GM23338 (cell line): ENCODE results near the gene HAS3. TPM values are rescaled to one million over a fixed set of nuclear protein-coding genes. Genes with fewer than 3 reads are reported as not detected.

Experiments used
- ATAC-seq: fragments of 200-7000 bp; cut with Tn5 transposase; 3 replicates; pipeline ENCODE4 v1.9.1; 2020
- DNase-seq: peaks from one replicate; pipeline ENCODE4 v3.0.0-alpha.2; 2015; ENCODE audit warnings: low spot score
- H2AFZ ChIP-seq: fragments of 200-600 bp; sonication (generic); 2 replicates; pipeline ENCODE4 v1.8.0; 2016; ENCODE audit warnings: antibody characterized with exemption, mild to moderate bottlenecking, moderate library complexity
- H3F3A ChIP-seq: fragments of 200-600 bp; sonication (generic); replicated peaks from 2 replicates; pipeline ENCODE4 v1.8.0; 2017; ENCODE audit warnings: antibody characterized with exemption, mixed run types, low read depth
- H3K27ac ChIP-seq: fragments of 200-600 bp; sonication (generic); 2 replicates; pipeline ENCODE4 v1.6.1; 2016; ENCODE audit warnings: low read depth
- H3K27me3 ChIP-seq: fragments of 200-600 bp; sonication (generic); 2 replicates; pipeline ENCODE4 v1.8.0; 2016; ENCODE audit warnings: mild to moderate bottlenecking, mixed run types, moderate library complexity; ENCODE audit not compliant: insufficient read depth
- H3K36me3 ChIP-seq: fragments of 200-600 bp; sonication (generic); 2 replicates; pipeline ENCODE4 v1.8.0; 2016; ENCODE audit warnings: mild to moderate bottlenecking; ENCODE audit not compliant: insufficient read depth
- H3K4me1 ChIP-seq: fragments of 200-600 bp; sonication (generic); 2 replicates; pipeline ENCODE4 v1.8.0; 2016; ENCODE audit warnings: mild to moderate bottlenecking, moderate library complexity; ENCODE audit not compliant: insufficient read depth
- H3K4me2 ChIP-seq: fragments of 200-600 bp; sonication (generic); 2 replicates; pipeline ENCODE4 v1.7.1; 2017; ENCODE audit warnings: mixed run types
- H3K4me3 ChIP-seq: fragments of 200-600 bp; sonication (generic); 2 replicates; pipeline ENCODE4 v1.6.1; 2016; ENCODE audit warnings: mixed run types
- H3K79me2 ChIP-seq: fragments of 200-600 bp; sonication (generic); replicated peaks from 2 replicates; pipeline ENCODE4 v1.8.0; 2017; ENCODE audit warnings: mild to moderate bottlenecking; ENCODE audit not compliant: insufficient read depth
- H3K9me2 ChIP-seq: fragments of 200-600 bp; sonication (generic); 2 replicates; pipeline ENCODE4 v1.8.0; 2017; ENCODE audit not compliant: insufficient read depth
- H4K20me1 ChIP-seq: fragments of 200-600 bp; sonication (generic); replicated peaks from 2 replicates; pipeline ENCODE4 v1.8.0; 2017; ENCODE audit warnings: mild to moderate bottlenecking; ENCODE audit not compliant: insufficient read depth
- H3K27ac Mint-ChIP-seq: 2 replicates; pipeline ENCODE4 v1.8.0; 2020; ENCODE audit warnings: inconsistent platforms, mild to moderate bottlenecking, moderate library complexity, mixed read lengths
- H3K27me3 Mint-ChIP-seq: 3 replicates; pipeline ENCODE4 v1.8.0; 2022; ENCODE audit warnings: low read depth, mild to moderate bottlenecking, moderate library complexity, mixed read lengths, inconsistent platforms; ENCODE audit not compliant: insufficient read depth, poor library complexity
- H3K36me3 Mint-ChIP-seq: 3 replicates; pipeline ENCODE4 v1.8.0; 2021; ENCODE audit warnings: low read depth, mild to moderate bottlenecking, inconsistent platforms, moderate library complexity, mixed read lengths
- H3K4me1 Mint-ChIP-seq: 3 replicates; pipeline ENCODE4 v1.8.0; 2020; ENCODE audit warnings: mild to moderate bottlenecking, inconsistent platforms, mixed read lengths
- H3K4me3 Mint-ChIP-seq: 3 replicates; pipeline ENCODE4 v1.8.0; 2021; ENCODE audit warnings: moderate library complexity, mild to moderate bottlenecking, inconsistent platforms, mixed read lengths
- H3K9me3 Mint-ChIP-seq: 3 replicates; pipeline ENCODE4 v1.8.0; 2020; ENCODE audit warnings: moderate library complexity, mild to moderate bottlenecking, inconsistent platforms, mixed read lengths
- CREB1 ChIP-seq: fragments of 250-450 bp; sonication (Bioruptor Pico); IDR thresholded peaks from 2 replicates; pipeline ENCODE4 v1.5.0; 2020; ENCODE audit warnings: low read depth, mild to moderate bottlenecking, moderate library complexity
- EZH2 ChIP-seq: fragments of 200-600 bp; sonication (generic); IDR thresholded peaks from one replicate; pipeline ENCODE4 v1.8.0; 2017; ENCODE audit warnings: antibody characterized with exemption, mild to moderate bottlenecking, low read depth; ENCODE audit not compliant: unreplicated experiment
- EZH2phosphoT487 ChIP-seq: fragments of 200-600 bp; sonication (generic); IDR thresholded peaks from one replicate; pipeline ENCODE4 v1.8.1; 2018; ENCODE audit warnings: antibody characterized with exemption; ENCODE audit not compliant: unreplicated experiment
- JUNB ChIP-seq: IDR thresholded peaks from one replicate; pipeline ENCODE4 v1.6.1; 2016; ENCODE audit warnings: antibody characterized with exemption; ENCODE audit not compliant: unreplicated experiment
- NANOG ChIP-seq: IDR thresholded peaks from 2 replicates; pipeline ENCODE4 v1.6.1; 2016; ENCODE audit warnings: antibody characterized with exemption, borderline replicate concordance
- POLR2AphosphoS5 ChIP-seq: IDR thresholded peaks from 2 replicates; pipeline ENCODE4 v1.6.1; 2016; ENCODE audit warnings: antibody characterized with exemption, low read depth
- STAT1 ChIP-seq: IDR thresholded peaks from one replicate; pipeline ENCODE4 v1.6.1; 2016; ENCODE audit warnings: antibody characterized with exemption; ENCODE audit not compliant: unreplicated experiment
- ZNF114 ChIP-seq: fragments of 250-450 bp; sonication (Bioruptor Pico); IDR thresholded peaks from 2 replicates; pipeline ENCODE4 v1.5.0; 2020; ENCODE audit warnings: mild to moderate bottlenecking, moderate library complexity
- ZNF331 ChIP-seq: fragments of 250-450 bp; sonication (Bioruptor Pico); IDR thresholded peaks from 2 replicates; pipeline ENCODE4 v1.5.0; 2020; ENCODE audit warnings: low read depth, mild to moderate bottlenecking, moderate library complexity
- polyA plus RNA-seq: library from polyadenylated mRNA; unstranded; fragments of >200 nt; fragmentation: Nextera tagmentation; extraction: Ambion mirVana; gene quantifications from 2 replicates; pipeline ENCODE4 v1.2.1, GENCODE V29; 2016
- total RNA-seq: library from RNA; depleted of rRNA; stranded (reverse); fragments of >200 nt; shearing (Covaris generic); gene quantifications from 2 replicates; pipeline ENCODE4 v1.2.3, GENCODE V29; 2014
- TF ChIP-seq, protein P1 (sequence below): IDR thresholded peaks from 2 replicates; pipeline ENCODE4 v1.6.1; 2016; ENCODE audit warnings: antibody characterized with exemption
- TF ChIP-seq, protein P2 (sequence below), 2 experiments: fragments of 200-600 bp in 1 of 2; sonication (generic) in 1 of 2; conservative IDR thresholded peaks; 2 replicates each; pipeline versions ENCODE4 v1.5.1 to v1.6.1; 2016 to 2017; ENCODE audit warnings: antibody characterized with exemption in 2 of 2, low read depth in 2 of 2, mild to moderate bottlenecking in 2 of 2, moderate library complexity in 1 of 2
- TF ChIP-seq, protein P3 (sequence below): fragments of 250-450 bp; sonication (Bioruptor Pico); IDR thresholded peaks from 2 replicates; pipeline ENCODE4 v1.5.0; 2020; ENCODE audit warnings: mild to moderate bottlenecking, moderate library complexity
- TF ChIP-seq, protein P4 (sequence below): IDR thresholded peaks from one replicate; pipeline ENCODE4 v1.6.1; 2018; ENCODE audit warnings: antibody characterized with exemption; ENCODE audit not compliant: unreplicated experiment

HAS3 gene
- total and polyA plus RNA-seq, 2 experiments from 2014 or later = 7.3 to 54.9 TPM

DNA sequence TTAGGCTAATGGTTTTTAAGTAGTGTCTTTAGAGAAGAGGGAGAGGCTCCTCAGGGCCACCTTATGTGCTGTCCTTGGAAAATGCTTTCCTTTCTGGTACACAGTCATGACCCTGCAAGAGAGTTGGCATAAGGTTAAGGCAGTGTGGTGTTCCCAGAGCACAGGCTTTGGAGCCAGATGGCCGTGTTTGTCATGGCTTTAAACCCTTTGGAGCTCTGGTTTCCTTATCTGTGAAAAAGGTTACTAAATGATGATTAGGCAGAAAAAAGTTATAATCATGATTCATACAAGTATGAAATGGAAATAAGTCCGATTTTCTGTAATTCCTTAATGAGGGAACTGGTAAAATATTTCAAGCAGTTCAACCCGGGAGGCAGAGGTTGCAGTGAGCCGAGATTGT is 40.2 kb downstream of the HAS3 start:
- Mint-ChIP-seq H3K27me3 (peaks cover under 1% of the 10 kb centered on the region), H3K9me3 (no peaks in the 10 kb centered on the region), H3K4me3 (no peak overlapping the region), H3K36me3 (peaks cover 76% of the 10 kb centered on the region), H3K4me1 (no peaks in the 10 kb centered on the region), H3K27ac (no peak overlapping the region)
- DNase-seq = no peak
- peaks cover 37% of the 10 kb centered on the region for H3F3A ChIP-seq
- H3K27ac ChIP-seq = peak overlapping the region; percentile 57; the same call in 1 of the 2 replicates
- no peaks in the 10 kb centered on the region for H3K9me2 ChIP-seq
- no peaks in the 10 kb centered on the region for H3K4me1 ChIP-seq
- H3K79me2 ChIP-seq = peaks cover 55% of the 10 kb centered on the region
- no peak overlapping the region for H3K4me2 ChIP-seq
- no peak for ATAC-seq
- TF ChIP-seq, protein P1, sequence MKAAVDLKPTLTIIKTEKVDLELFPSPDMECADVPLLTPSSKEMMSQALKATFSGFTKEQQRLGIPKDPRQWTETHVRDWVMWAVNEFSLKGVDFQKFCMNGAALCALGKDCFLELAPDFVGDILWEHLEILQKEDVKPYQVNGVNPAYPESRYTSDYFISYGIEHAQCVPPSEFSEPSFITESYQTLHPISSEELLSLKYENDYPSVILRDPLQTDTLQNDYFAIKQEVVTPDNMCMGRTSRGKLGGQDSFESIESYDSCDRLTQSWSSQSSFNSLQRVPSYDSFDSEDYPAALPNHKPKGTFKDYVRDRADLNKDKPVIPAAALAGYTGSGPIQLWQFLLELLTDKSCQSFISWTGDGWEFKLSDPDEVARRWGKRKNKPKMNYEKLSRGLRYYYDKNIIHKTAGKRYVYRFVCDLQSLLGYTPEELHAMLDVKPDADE = no peak
- TF ChIP-seq JUNB = no peak
- TF ChIP-seq, protein P2, sequence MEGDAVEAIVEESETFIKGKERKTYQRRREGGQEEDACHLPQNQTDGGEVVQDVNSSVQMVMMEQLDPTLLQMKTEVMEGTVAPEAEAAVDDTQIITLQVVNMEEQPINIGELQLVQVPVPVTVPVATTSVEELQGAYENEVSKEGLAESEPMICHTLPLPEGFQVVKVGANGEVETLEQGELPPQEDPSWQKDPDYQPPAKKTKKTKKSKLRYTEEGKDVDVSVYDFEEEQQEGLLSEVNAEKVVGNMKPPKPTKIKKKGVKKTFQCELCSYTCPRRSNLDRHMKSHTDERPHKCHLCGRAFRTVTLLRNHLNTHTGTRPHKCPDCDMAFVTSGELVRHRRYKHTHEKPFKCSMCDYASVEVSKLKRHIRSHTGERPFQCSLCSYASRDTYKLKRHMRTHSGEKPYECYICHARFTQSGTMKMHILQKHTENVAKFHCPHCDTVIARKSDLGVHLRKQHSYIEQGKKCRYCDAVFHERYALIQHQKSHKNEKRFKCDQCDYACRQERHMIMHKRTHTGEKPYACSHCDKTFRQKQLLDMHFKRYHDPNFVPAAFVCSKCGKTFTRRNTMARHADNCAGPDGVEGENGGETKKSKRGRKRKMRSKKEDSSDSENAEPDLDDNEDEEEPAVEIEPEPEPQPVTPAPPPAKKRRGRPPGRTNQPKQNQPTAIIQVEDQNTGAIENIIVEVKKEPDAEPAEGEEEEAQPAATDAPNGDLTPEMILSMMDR (conservative IDR thresholded peaks at IDR 0.05; ENCODE audit: low read depth in 2 of 2) = no peak
- no peak for TF ChIP-seq EZH2
- TF ChIP-seq CREB1 (CRISPR knock-in tag) = no peak
- TF ChIP-seq ZNF331 (CRISPR knock-in tag) = no peak
- TF ChIP-seq ZNF114 (CRISPR knock-in tag) = no peak
- no peak for TF ChIP-seq POLR2AphosphoS5
- TF ChIP-seq, protein P3, sequence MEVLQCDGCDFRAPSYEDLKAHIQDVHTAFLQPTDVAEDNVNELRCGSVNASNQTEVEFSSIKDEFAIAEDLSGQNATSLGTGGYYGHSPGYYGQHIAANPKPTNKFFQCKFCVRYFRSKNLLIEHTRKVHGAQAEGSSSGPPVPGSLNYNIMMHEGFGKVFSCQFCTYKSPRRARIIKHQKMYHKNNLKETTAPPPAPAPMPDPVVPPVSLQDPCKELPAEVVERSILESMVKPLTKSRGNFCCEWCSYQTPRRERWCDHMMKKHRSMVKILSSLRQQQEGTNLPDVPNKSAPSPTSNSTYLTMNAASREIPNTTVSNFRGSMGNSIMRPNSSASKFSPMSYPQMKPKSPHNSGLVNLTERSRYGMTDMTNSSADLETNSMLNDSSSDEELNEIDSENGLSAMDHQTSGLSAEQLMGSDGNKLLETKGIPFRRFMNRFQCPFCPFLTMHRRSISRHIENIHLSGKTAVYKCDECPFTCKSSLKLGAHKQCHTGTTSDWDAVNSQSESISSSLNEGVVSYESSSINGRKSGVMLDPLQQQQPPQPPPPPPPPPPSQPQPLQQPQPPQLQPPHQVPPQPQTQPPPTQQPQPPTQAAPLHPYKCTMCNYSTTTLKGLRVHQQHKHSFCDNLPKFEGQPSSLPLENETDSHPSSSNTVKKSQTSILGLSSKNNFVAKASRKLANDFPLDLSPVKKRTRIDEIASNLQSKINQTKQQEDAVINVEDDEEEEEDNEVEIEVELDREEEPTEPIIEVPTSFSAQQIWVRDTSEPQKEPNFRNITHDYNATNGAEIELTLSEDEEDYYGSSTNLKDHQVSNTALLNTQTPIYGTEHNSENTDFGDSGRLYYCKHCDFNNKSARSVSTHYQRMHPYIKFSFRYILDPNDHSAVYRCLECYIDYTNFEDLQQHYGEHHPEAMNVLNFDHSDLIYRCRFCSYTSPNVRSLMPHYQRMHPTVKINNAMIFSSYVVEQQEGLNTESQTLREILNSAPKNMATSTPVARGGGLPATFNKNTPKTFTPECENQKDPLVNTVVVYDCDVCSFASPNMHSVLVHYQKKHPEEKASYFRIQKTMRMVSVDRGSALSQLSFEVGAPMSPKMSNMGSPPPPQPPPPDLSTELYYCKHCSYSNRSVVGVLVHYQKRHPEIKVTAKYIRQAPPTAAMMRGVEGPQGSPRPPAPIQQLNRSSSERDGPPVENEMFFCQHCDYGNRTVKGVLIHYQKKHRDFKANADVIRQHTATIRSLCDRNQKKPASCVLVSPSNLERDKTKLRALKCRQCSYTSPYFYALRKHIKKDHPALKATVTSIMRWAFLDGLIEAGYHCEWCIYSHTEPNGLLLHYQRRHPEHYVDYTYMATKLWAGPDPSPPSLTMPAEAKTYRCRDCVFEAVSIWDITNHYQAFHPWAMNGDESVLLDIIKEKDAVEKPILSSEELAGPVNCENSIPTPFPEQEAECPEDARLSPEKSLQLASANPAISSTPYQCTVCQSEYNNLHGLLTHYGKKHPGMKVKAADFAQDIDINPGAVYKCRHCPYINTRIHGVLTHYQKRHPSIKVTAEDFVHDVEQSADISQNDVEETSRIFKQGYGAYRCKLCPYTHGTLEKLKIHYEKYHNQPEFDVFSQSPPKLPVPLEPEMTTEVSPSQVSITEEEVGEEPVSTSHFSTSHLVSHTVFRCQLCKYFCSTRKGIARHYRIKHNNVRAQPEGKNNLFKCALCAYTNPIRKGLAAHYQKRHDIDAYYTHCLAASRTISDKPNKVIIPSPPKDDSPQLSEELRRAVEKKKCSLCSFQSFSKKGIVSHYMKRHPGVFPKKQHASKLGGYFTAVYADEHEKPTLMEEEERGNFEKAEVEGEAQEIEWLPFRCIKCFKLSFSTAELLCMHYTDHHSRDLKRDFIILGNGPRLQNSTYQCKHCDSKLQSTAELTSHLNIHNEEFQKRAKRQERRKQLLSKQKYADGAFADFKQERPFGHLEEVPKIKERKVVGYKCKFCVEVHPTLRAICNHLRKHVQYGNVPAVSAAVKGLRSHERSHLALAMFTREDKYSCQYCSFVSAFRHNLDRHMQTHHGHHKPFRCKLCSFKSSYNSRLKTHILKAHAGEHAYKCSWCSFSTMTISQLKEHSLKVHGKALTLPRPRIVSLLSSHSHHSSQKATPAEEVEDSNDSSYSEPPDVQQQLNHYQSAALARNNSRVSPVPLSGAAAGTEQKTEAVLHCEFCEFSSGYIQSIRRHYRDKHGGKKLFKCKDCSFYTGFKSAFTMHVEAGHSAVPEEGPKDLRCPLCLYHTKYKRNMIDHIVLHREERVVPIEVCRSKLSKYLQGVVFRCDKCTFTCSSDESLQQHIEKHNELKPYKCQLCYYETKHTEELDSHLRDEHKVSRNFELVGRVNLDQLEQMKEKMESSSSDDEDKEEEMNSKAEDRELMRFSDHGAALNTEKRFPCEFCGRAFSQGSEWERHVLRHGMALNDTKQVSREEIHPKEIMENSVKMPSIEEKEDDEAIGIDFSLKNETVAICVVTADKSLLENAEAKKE (CRISPR knock-in tag) = no peak
- TF ChIP-seq NANOG = no peak
- TF ChIP-seq, protein P4, sequence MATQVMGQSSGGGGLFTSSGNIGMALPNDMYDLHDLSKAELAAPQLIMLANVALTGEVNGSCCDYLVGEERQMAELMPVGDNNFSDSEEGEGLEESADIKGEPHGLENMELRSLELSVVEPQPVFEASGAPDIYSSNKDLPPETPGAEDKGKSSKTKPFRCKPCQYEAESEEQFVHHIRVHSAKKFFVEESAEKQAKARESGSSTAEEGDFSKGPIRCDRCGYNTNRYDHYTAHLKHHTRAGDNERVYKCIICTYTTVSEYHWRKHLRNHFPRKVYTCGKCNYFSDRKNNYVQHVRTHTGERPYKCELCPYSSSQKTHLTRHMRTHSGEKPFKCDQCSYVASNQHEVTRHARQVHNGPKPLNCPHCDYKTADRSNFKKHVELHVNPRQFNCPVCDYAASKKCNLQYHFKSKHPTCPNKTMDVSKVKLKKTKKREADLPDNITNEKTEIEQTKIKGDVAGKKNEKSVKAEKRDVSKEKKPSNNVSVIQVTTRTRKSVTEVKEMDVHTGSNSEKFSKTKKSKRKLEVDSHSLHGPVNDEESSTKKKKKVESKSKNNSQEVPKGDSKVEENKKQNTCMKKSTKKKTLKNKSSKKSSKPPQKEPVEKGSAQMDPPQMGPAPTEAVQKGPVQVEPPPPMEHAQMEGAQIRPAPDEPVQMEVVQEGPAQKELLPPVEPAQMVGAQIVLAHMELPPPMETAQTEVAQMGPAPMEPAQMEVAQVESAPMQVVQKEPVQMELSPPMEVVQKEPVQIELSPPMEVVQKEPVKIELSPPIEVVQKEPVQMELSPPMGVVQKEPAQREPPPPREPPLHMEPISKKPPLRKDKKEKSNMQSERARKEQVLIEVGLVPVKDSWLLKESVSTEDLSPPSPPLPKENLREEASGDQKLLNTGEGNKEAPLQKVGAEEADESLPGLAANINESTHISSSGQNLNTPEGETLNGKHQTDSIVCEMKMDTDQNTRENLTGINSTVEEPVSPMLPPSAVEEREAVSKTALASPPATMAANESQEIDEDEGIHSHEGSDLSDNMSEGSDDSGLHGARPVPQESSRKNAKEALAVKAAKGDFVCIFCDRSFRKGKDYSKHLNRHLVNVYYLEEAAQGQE = no peak
- no peak for TF ChIP-seq STAT1
- TF ChIP-seq EZH2phosphoT487 = no peak
- H2AFZ ChIP-seq = no peak overlapping the region
- H3K4me3 ChIP-seq = no peak overlapping the region
- peaks cover 25% of the 10 kb centered on the region for H4K20me1 ChIP-seq
- no peaks in the 10 kb centered on the region for H3K27me3 ChIP-seq
- H3K36me3 ChIP-seq = peaks cover 59% of the 10 kb centered on the region
